Measurements from ENCODE around the gene KRTAP12-1. TPM values are rescaled to one million over a fixed set of nuclear protein-coding genes. Genes with fewer than 3 reads are reported as not detected.

KRTAP12-1 gene
- total and polyA plus RNA-seq, 9 of the 15 experiments (the other 6 are each of a cell fraction or from before 2014, with no cell fraction given): not detected

DNA sequence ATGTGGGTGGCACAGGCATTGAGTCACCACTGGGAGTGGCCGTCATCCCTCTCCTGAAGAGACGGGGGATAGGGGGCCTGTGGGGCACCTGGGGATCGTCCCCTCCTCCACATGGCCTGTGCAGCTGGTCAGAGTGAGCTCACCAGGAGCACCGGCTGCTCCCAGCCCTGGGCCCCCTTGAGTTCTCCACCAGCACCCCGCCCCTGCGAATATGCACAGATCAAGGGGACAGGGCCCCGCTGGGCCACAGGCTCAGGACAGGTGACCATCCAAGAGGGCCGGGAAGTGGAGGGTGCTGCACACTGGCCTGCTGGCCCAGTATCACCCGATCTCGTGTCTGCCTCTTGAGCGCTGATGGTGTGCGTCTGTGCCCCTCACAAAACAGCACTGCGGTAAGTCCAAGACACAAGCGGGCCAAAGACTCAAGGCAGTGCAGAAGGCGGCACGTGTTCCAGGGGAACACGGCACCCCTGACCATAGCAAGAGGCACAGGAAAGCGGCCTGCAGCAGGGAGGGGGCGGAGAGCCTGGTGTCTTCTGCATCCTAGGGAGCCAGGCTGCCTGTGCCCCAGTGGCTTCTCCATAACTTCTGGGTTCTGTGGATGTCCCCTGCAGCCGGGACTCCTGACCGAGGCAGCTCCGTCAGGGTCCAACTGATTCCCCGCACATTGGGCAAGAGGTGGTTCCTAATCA lies 47.5 kb upstream of the KRTAP12-1 start:
- ChIA-PET CTCF (ENCODE audit: low intra/inter-chr PET ratio) (no interaction called here), POLR2A (interaction anchor here (0.5 to 2.6 kb wide), 4 partner anchors 10 to 280 kb away, joined by 3 to 10 read pairs (median 4); no protein-coding TSS in a partner anchor)
- no peak overlapping the region for H2AFZ ChIP-seq (ENCODE audit: low read depth, low read length)
- no peak overlapping the region for H3K27ac ChIP-seq (ENCODE audit: extremely low read depth, low read depth, low read length)
- peak overlapping the region in 1 of 2 experiments; percentile 12; a peak in 1 of 4 replicates for H3K9ac ChIP-seq (ENCODE audit: insufficient read depth in 1 of 2, low read depth in 2 of 2, low read length in 2 of 2)
- FAIRE-seq (no peak), DNase-seq (ENCODE audit: extremely low read depth in 1 of 4, low spot score in 3 of 4) (no peak), ATAC-seq (no peak; the same call in 2 of the 3 replicates)
- in situ Hi-C loops (cut with MboI) (no loop called here), intact Hi-C loops (cut with micrococcal nuclease) (no loop called here)
- no peaks in the 10 kb centered on the region for H3K9me3 ChIP-seq (replicated peaks; ENCODE audit: control insufficient read depth, insufficient read depth, low read depth, low read length)
- peaks cover 10 to 13% of the 10 kb centered on the region in 2 experiments; a peak in 4 of 5 replicates for H3K4me1 ChIP-seq (replicated peaks in 1 of 2; ENCODE audit: control insufficient read depth in 2 of 2, insufficient read depth in 2 of 2, low read length in 2 of 2)
- TF ChIP-seq ZNF780A (CRISPR knock-in tag; IDR thresholded peaks at IDR 0.05) (no peak), ZNF584 (CRISPR knock-in tag; IDR thresholded peaks at IDR 0.05; ENCODE audit: low read depth) (no peak), ZNF3 (CRISPR knock-in tag; IDR thresholded peaks at IDR 0.05) (no peak), ZNF121 (CRISPR knock-in tag; conservative IDR thresholded peaks at IDR 0.05) (no peak), CREB1 (IDR thresholded peaks at IDR 0.05) (no peak), CREB1 (CRISPR knock-in tag; IDR thresholded peaks at IDR 0.05) (no peak), ARID2 (IDR thresholded peaks at IDR 0.05) (no peak), ZNF253 (CRISPR knock-in tag; conservative IDR thresholded peaks at IDR 0.05) (no peak), NFRKB (IDR thresholded peaks at IDR 0.05; ENCODE audit: low read depth) (no peak), TARDBP (IDR thresholded peaks at IDR 0.05) (no peak), HDAC8 (tag; IDR thresholded peaks at IDR 0.05) (no peak), CBX8 (IDR thresholded peaks at IDR 0.05; ENCODE audit: borderline replicate concordance, extremely low read depth, low read depth, low read length, poor library complexity, severe bottlenecking) (no peak), BCL6 (CRISPR knock-in tag; IDR thresholded peaks at IDR 0.05) (no peak), BDP1 (IDR thresholded peaks at IDR 0.05; ENCODE audit: insufficient read depth, insufficient read length) (no peak)
- TF ChIP-seq, protein P1, sequence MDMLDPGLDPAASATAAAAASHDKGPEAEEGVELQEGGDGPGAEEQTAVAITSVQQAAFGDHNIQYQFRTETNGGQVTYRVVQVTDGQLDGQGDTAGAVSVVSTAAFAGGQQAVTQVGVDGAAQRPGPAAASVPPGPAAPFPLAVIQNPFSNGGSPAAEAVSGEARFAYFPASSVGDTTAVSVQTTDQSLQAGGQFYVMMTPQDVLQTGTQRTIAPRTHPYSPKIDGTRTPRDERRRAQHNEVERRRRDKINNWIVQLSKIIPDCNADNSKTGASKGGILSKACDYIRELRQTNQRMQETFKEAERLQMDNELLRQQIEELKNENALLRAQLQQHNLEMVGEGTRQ (CRISPR knock-in tag; IDR thresholded peaks at IDR 0.05): no peak
- no peaks in the 10 kb centered on the region for H3K36me3 ChIP-seq (ENCODE audit: control insufficient read depth, insufficient read depth, low read length)
- peaks cover 71 to 90% of the 10 kb centered on the region in 2 experiments for H3K27me3 ChIP-seq (ENCODE audit: control insufficient read depth in 2 of 2, insufficient read depth in 2 of 2, low read length in 2 of 2)
- H4K20me1 ChIP-seq (replicated peaks; ENCODE audit: control insufficient read depth, insufficient read depth, low read length): peaks cover 12% of the 10 kb centered on the region; the same call in 1 of the 2 replicates
- BruUV-seq (replicated peaks): no TSS peak
- H3K79me2 ChIP-seq (ENCODE audit: control insufficient read depth, insufficient read depth, low read length): no peaks in the 10 kb centered on the region
- WGBS (ENCODE audit: insufficient coverage, low coverage, missing lambda C conversion rate): 8% methylated on average over 21 of the region's 23 CpGs
- H3K4me3 ChIP-seq: no peak overlapping the region
- no peaks in the 10 kb centered on the region for H3K9me1 ChIP-seq (ENCODE audit: control insufficient read depth, insufficient read depth, low read length)
- no peak overlapping the region for H3K4me2 ChIP-seq (ENCODE audit: insufficient read depth, low read length)
